HCT116 (cell line): ENCODE measurements around the gene SPPL2B. TPM values are rescaled to one million over a fixed set of nuclear protein-coding genes. Genes with fewer than 3 reads are reported as not detected.

Experiments
- ATAC-seq: fragments of 200-7000 bp; cut with Tn5 transposase; 2 replicates; pipeline ENCODE4 v1.9.1; 2020; ENCODE audit warnings: mild to moderate bottlenecking, moderate library complexity
- BruUV-seq: library from RNA; stranded (reverse); fragments of 400-500 nt; replicated peaks from 2 replicates; lab custom pipeline; 2021; lab: Mats Ljungman, UMichigan
- CTCF ChIA-PET: fragments of 300-600 bp; sonication (Branson Sonifier 250); formaldehyde crosslinking; loops from one replicate; lab custom pipeline; 2021; ENCODE audit warnings: antibody characterized with exemption; lab: Charles Lee
- POLR2A ChIA-PET: fragments of 300-600, 350-600 bp; sonication (Branson Sonifier 250); formaldehyde crosslinking; loops from one replicate; lab custom pipeline; 2021; ENCODE audit warnings: antibody characterized with exemption; lab: Charles Lee
- RAD21 ChIA-PET, 2 experiments: fragments of 300-600 bp; sonication (Branson Sonifier 250); formaldehyde crosslinking; loops; one replicate each; lab custom pipeline; 2023; ENCODE audit warnings: low total read pairs in 2 of 2; ENCODE audit not compliant: uncharacterized antibody in 2 of 2, unreplicated experiment in 2 of 2, low non-redundant PET in 1 of 2; lab: Charles Lee
- DNase-seq: peaks from one replicate; pipeline ENCODE4 v3.0.0-alpha.2; 2010; ENCODE audit warnings: low read depth, low spot score
- H2AFZ ChIP-seq: fragments of 200-600 bp; shearing (Covaris generic), sonication (generic); 2 replicates; pipeline ENCODE4 v1.6.1; 2017; ENCODE audit warnings: low read depth, mixed run types, mixed read lengths, antibody characterized with exemption, low read length; ENCODE audit not compliant: poor library complexity, severe bottlenecking
- H3K27ac ChIP-seq: 2 replicates; pipeline ENCODE4 v1.5.1; 2012; ENCODE audit warnings: low read depth, low read length
- H3K27me3 ChIP-seq: fragments of 200-600 bp; sonication (generic); 2 replicates; pipeline ENCODE4 v1.6.1; 2016; ENCODE audit warnings: mixed run types, low read length, mixed read lengths; ENCODE audit not compliant: insufficient read depth
- H3K36me3 ChIP-seq, 2 experiments: fragments of 200-500 bp in 1 of 2; fragments of 200-600 bp in 1 of 2; sonication (Bioruptor generic) in 1 of 2; sonication (generic) in 1 of 2; 2 replicates each; pipeline versions ENCODE4 v1.5.1 to v1.6.1; 2014 to 2016; ENCODE audit warnings: low read length in 2 of 2, inconsistent platforms in 1 of 2, mixed read lengths in 1 of 2, mixed run types in 1 of 2; ENCODE audit not compliant: insufficient read depth in 2 of 2, control insufficient read depth in 1 of 2
- H3K4me1 ChIP-seq, 2 experiments: fragments of 200-600 bp in 1 of 2; sonication (generic) in 1 of 2; 2 replicates each; pipeline versions ENCODE4 v1.5.1 to v1.6.1; 2012 to 2017; ENCODE audit warnings: low read length in 2 of 2, inconsistent platforms in 1 of 2, mild to moderate bottlenecking in 1 of 2, mixed read lengths in 1 of 2, mixed run types in 1 of 2, moderate library complexity in 1 of 2; ENCODE audit not compliant: insufficient read depth in 2 of 2, control insufficient read depth in 1 of 2
- H3K4me2 ChIP-seq: fragments of 200-600 bp; sonication (generic); 2 replicates; pipeline ENCODE4 v1.6.1; 2017; ENCODE audit warnings: mixed run types, low read length, mixed read lengths
- H3K4me3 ChIP-seq, 2 experiments: fragments of 200-600 bp in 1 of 2; sonication (generic) in 1 of 2; replicated peaks in 1 of 2; 2 replicates each; pipeline ENCODE4 v1.5.1; 2011 to 2016; ENCODE audit warnings: low read length in 2 of 2, control low read depth in 1 of 2, low read depth in 1 of 2, mild to moderate bottlenecking in 1 of 2, mixed read lengths in 1 of 2, mixed run types in 1 of 2
- H3K79me2 ChIP-seq: fragments of 200-600 bp; sonication (generic); 2 replicates; pipeline ENCODE4 v1.6.1; 2017; ENCODE audit warnings: mild to moderate bottlenecking, mixed run types, low read length, moderate library complexity, mixed read lengths; ENCODE audit not compliant: insufficient read depth
- H3K9ac ChIP-seq: fragments of 200-600 bp; sonication (generic); 2 replicates; pipeline ENCODE4 v1.6.1; 2016; ENCODE audit warnings: low read length, mixed read lengths
- H3K9me2 ChIP-seq: fragments of 200-600 bp; sonication (generic), shearing (Covaris generic); 2 replicates; pipeline ENCODE4 v1.6.1; 2017; ENCODE audit warnings: mixed run types, mild to moderate bottlenecking, moderate library complexity; ENCODE audit not compliant: insufficient read depth
- H3K9me3 ChIP-seq, 2 experiments: fragments of 200-500 bp in 1 of 2; fragments of 200-600 bp in 1 of 2; sonication (Bioruptor generic) in 1 of 2; sonication (generic) in 1 of 2; 2 replicates each; pipeline ENCODE4 v1.6.1; 2014 to 2017; ENCODE audit warnings: low read length in 2 of 2, mixed read lengths in 2 of 2, inconsistent platforms in 1 of 2, low read depth in 1 of 2, mild to moderate bottlenecking in 1 of 2, mixed run types in 1 of 2, moderate library complexity in 1 of 2; ENCODE audit not compliant: control insufficient read depth in 1 of 2, insufficient read depth in 1 of 2
- H4K20me1 ChIP-seq: fragments of 200-600 bp; sonication (generic), shearing (Covaris generic); 2 replicates; pipeline ENCODE4 v1.6.1; 2017; ENCODE audit warnings: mixed run types, mild to moderate bottlenecking, moderate library complexity; ENCODE audit not compliant: insufficient read depth
- ATF3 ChIP-seq: IDR thresholded peaks from 2 replicates; pipeline ENCODE4 v1.6.1; 2012
- CEBPB ChIP-seq: IDR thresholded peaks from 2 replicates; pipeline ENCODE4 v1.6.1; 2012; ENCODE audit warnings: low read depth
- EGR1 ChIP-seq: IDR thresholded peaks from 2 replicates; pipeline ENCODE4 v1.6.1; 2012; ENCODE audit warnings: low read depth
- JUND ChIP-seq: IDR thresholded peaks from 2 replicates; pipeline ENCODE4 v1.6.1; 2012
- MAX ChIP-seq: IDR thresholded peaks from 2 replicates; pipeline ENCODE4 v1.6.1; 2012
- POLR2A ChIP-seq: IDR thresholded peaks from 2 replicates; pipeline ENCODE4 v1.7.0; 2011; ENCODE audit warnings: borderline replicate concordance; ENCODE audit not compliant: insufficient read depth, insufficient read length; ENCODE audit errors: extremely low read depth
- POLR2AphosphoS5 ChIP-seq: IDR thresholded peaks from 2 replicates; pipeline ENCODE4 v1.6.1; 2011; ENCODE audit warnings: mild to moderate bottlenecking, low read depth, low read length, moderate library complexity
- RAD21 ChIP-seq: IDR thresholded peaks from 2 replicates; pipeline ENCODE4 v1.6.1; 2012; ENCODE audit warnings: low read depth, mild to moderate bottlenecking
- SP1 ChIP-seq: IDR thresholded peaks from 2 replicates; pipeline ENCODE4 v1.6.1; 2012; ENCODE audit warnings: low read depth
- SRF ChIP-seq: IDR thresholded peaks from 2 replicates; pipeline ENCODE4 v1.6.1; 2012; ENCODE audit warnings: low read depth
- TCF7L2 ChIP-seq: IDR thresholded peaks from 2 replicates; pipeline ENCODE4 v1.7.0; 2011; ENCODE audit warnings: borderline replicate concordance, inconsistent platforms; ENCODE audit not compliant: insufficient read depth, insufficient read length; ENCODE audit errors: extremely low read depth
- YY1 ChIP-seq: IDR thresholded peaks from 2 replicates; pipeline ENCODE4 v1.6.1; 2011; ENCODE audit warnings: low read length, low read depth, moderate library complexity, mild to moderate bottlenecking; ENCODE audit not compliant: insufficient replicate concordance; ENCODE audit errors: extremely low read depth
- ZBTB33 ChIP-seq: IDR thresholded peaks from 2 replicates; pipeline ENCODE4 v1.6.1; 2011; ENCODE audit warnings: mild to moderate bottlenecking, low read length, moderate library complexity; ENCODE audit not compliant: insufficient replicate concordance; ENCODE audit errors: extremely low read depth
- ZFX ChIP-seq: fragments of 450-650 bp; IDR thresholded peaks from 2 replicates; pipeline ENCODE4 v1.6.1; 2017
- ZNF274 ChIP-seq: fragments of 200-500 bp; sonication (Bioruptor generic); IDR thresholded peaks from 2 replicates; pipeline ENCODE4 v1.6.1; 2014; ENCODE audit warnings: mild to moderate bottlenecking, low read depth, low read length, inconsistent platforms
- intact Hi-C: fragments of 100-400 bp; cut with micrococcal nuclease; formaldehyde crosslinking; loops from 2 replicates; pipeline ENCODE4 v1.10.0; 2022
- total RNA-seq: library from RNA; stranded (reverse); gene quantifications from one replicate; pipeline ENCODE4 v1.2.1, GENCODE V29; 2021; ENCODE audit not compliant: unreplicated experiment
- TF ChIP-seq, protein P1 (sequence below): IDR thresholded peaks from 2 replicates; pipeline ENCODE4 v1.6.1; 2012; ENCODE audit warnings: low read depth

SPPL2B gene
- total RNA-seq, 1 experiment from 2014 or later = 83.1 TPM

GRCh38 chr19:2354670-2355069, 26.2 kb downstream of the SPPL2B start:
- intact Hi-C loops = no loop called here
- Histone ChIP-seq H3K9me3 (no peaks in the 10 kb centered on the region), H4K20me1 (no peaks in the 10 kb centered on the region), H3K27ac (no peak overlapping the region), H2AFZ (no peak overlapping the region), H3K4me3 (no peak overlapping the region), H3K79me2 (no peaks in the 10 kb centered on the region), H3K36me3 (no peaks in the 10 kb centered on the region; a peak in 1 of 4 replicates), H3K27me3 (peaks cover 4% of the 10 kb centered on the region; the same call in 1 of the 2 replicates), H3K4me2 (no peak overlapping the region), H3K4me1 (no peaks in the 10 kb centered on the region), H3K9ac (no peak overlapping the region), H3K9me2 (no peaks in the 10 kb centered on the region)
- TF ChIP-seq EGR1 (no peak), TCF7L2 (no peak), MAX (no peak), POLR2AphosphoS5 (no peak), YY1 (no peak), JUND (no peak), POLR2A (no peak), ZBTB33 (no peak), RAD21 (no peak), ZNF274 (no peak), ZFX (no peak), ATF3 (no peak), SRF (no peak), CEBPB (no peak), SP1 (no peak)
- TF ChIP-seq, protein P1, sequence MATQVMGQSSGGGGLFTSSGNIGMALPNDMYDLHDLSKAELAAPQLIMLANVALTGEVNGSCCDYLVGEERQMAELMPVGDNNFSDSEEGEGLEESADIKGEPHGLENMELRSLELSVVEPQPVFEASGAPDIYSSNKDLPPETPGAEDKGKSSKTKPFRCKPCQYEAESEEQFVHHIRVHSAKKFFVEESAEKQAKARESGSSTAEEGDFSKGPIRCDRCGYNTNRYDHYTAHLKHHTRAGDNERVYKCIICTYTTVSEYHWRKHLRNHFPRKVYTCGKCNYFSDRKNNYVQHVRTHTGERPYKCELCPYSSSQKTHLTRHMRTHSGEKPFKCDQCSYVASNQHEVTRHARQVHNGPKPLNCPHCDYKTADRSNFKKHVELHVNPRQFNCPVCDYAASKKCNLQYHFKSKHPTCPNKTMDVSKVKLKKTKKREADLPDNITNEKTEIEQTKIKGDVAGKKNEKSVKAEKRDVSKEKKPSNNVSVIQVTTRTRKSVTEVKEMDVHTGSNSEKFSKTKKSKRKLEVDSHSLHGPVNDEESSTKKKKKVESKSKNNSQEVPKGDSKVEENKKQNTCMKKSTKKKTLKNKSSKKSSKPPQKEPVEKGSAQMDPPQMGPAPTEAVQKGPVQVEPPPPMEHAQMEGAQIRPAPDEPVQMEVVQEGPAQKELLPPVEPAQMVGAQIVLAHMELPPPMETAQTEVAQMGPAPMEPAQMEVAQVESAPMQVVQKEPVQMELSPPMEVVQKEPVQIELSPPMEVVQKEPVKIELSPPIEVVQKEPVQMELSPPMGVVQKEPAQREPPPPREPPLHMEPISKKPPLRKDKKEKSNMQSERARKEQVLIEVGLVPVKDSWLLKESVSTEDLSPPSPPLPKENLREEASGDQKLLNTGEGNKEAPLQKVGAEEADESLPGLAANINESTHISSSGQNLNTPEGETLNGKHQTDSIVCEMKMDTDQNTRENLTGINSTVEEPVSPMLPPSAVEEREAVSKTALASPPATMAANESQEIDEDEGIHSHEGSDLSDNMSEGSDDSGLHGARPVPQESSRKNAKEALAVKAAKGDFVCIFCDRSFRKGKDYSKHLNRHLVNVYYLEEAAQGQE = no peak
- ChIA-PET RAD21 (no interaction called here), CTCF (no interaction called here), POLR2A (no interaction called here)
- ATAC-seq (no peak), DNase-seq (no peak)
- no TSS peak for BruUV-seq
